Stimulated activated CD8-positive, alpha-beta memory T cell treated with anti-CD3 and anti-CD28 coated beads, Interleukin-7, amount 100 ng/mL, for 48 hours (primary cell): ENCODE measurements around the gene OR4C6.

Experiments used
- DNase-seq, 2 donors: peaks; one replicate each; pipeline ENCODE4 v3.0.0-alpha.2; 2020; ENCODE audit warnings: low read depth in 1 of 2; ENCODE audit errors: extremely low read depth in 1 of 2

Gene OR4C6

GRCh38 chr11:55661901-55662300 is at the start of gene OR4C6:
Gene OR4C6 (plus strand): TSS chr11:55662201. CDS start chr11:55665167, 2,966 bp downstream.
- DNase-seq, result no peak

GRCh38 chr11:55624531-55624930 is 37.5 kb upstream of the OR4C6 start:
- DNase-seq, result no peak

GRCh38 chr11:55634813-55635212 is 27.2 kb upstream of the OR4C6 start, which contains the start of gene OR4P4:
Gene OR4P4 (plus strand): TSS chr11:55635113.
- no peak for DNase-seq

DNA sequence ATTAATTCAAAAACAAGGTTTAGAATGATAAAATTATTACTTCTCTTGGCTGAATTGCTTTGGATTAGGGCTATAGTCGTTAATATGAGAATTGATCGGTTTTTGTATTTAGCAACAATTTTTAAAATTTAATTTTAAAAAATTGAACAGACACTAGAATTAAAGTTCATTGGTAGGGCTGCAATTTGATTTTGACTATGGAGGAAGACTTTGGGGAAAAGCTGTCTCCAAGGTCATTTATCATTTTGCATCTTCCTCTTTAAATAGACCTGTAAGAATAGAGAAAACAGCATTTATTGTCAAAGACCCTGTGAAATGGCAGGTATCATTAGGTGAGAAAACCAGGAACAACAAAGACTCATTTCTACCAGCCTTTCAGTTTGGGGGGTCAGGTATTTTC is 14.0 kb upstream of the OR4C6 start, which contains the start of gene OR4S2:
Gene OR4S2, plus strand, starts transcription at position 301 of the 400 bp plus-strand sequence. CDS start 2,577 bp downstream, outside the sequence.
- no peak for DNase-seq

GRCh38 chr11:55652560-55652959 is 9.4 kb upstream of the OR4C6 start:
- DNase-seq, result no peak

DNA sequence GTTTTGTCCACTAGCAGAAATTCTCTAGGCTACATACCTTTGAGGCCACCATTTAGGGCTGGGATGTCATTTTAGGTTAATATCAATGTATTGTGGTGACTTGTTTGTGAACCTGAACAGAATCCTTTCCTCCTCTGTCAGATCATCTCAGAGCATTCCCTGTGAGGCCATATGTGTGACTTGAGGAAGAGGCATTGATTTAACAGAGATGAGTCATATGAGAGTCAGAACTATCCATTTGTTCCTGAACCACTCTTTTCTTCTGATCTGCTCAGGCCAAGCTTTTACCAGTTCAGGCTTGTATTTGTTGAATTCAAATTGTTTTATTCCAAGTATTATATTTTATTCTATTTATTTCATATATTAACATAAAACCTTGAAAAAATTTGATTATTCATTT is 6.9 kb upstream of the OR4C6 start:
- DNase-seq, result no peak

DNA sequence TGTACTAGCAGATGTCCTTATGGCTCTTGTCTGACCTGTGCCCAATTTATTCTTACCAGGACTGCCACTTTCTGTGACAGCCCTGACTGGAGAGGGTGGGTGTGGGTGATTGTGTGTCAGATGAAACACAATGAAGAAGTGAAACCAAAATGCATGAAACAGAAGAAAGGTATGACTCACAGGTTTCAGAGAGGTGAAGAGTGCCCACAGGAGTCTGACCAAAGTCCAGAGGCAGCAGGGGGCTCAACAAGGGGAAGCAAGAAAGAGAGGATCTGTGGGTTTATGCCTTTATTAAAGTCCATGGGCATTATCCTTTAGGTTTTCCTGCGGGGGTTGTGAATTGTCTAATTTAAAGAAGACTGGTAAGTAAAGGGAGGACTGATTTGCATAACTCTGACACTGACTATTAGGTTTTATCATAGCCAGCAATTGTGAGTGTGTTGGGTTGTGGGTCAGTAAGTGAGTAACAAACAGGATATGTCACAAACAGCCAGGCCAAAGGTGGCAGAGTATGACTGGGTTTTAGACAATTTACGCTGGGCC is 3.9 kb upstream of the OR4C6 start:
- no peak for DNase-seq

DNA sequence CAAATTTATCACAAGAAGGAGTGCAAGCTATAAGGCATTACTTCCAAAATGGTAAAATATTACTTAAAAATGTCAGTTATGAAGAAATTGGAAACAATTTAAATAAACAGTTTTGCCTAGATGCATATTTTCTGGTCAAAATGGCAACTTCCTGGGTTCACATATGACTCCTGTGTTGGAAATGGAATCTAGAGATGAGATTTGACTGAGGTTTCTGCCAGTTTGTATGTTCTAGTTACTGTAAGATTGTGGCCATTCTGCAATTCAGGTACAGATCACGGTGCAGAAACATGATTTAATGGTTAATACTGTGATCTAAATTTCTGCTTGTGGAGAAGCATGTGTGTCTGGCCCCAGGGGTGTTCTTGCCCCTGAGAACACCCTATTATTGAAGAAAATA is 3.4 kb upstream of the OR4C6 start:
- no peak for DNase-seq

GRCh38 chr11:55669376-55669775 is 7.4 kb downstream of the OR4C6 start:
- no peak for DNase-seq

GRCh38 chr11:55673860-55674259 is 11.9 kb downstream of the OR4C6 start:
- DNase-seq, result no peak

GRCh38 chr11:55697817-55698216 is 35.8 kb downstream of the OR4C6 start:
- DNase-seq, result no peak

DNA sequence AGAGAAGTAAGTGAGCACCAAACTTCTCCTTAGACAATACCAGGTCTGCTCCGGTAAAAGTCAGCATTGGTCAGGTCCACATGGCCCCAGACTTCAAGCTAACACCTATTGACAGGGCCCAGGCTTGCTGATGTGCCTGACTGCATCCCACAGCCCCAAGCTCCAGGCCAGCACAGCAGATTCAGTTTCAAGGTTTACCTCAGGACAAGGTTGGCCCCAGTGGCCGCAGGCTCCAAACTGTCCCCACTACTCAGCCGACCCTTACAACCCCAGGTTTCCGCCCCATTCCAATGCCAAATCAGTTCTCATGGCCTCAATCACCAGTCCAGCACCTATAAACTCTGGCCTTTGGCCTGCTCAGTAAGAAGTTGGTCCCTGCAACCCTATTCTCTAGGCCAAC is 39.4 kb downstream of the OR4C6 start:
- no peak for DNase-seq

- DNase-seq, result no peak
These were observed 45.0 kb downstream of the OR4C6 start for GRCh38 chr11:55707029-55707428.

DNA sequence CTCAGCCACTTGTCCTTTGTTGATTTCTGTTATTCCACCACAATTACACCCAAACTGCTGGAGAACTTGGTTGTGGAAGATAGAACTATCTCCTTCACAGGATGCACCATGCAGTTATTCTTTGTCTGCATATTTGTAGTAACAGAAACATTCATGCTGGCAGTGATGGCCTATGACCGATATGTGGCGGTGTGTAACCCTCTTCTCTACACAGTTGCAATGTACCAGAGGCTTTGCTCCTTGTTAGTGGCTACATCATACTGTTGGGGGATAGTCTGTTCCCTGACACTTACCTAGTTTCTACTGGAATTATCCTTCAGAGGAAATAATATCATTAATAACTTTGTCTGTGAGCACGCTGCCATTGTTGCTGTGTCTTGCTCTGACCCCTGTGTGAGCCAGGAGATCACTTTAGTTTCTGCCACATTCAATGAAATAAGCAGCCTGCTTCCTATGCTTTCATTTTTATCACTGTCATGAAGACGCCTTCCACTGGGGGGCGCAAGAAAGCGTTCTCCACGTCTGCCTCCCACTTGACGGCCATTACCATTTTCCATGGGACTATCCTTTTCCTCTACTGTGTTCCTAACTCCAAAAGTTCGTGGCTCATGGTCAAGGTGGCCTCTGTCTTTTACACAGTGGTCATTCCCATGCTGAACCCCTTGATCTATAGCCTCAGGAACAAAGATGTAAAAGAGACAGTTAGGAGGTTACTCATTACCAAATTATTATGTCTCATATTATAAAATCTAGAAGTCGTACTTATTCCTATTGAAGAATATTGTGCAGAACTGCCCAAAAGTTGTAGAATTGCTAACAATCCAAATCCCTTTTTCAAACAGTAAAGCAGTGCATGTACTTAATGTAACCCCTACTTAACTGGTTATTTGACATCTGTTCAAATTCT is 53.2 kb downstream of the OR4C6 start:
- DNase-seq, result no peak
